ENCODE data around the gene SLC1A4. TPM values are rescaled to one million over a fixed set of nuclear protein-coding genes. Genes with fewer than 3 reads are reported as not detected.

The SLC1A4 gene
- total RNA-seq, 1 experiment from 2014 or later, result 12.9 TPM

DNA sequence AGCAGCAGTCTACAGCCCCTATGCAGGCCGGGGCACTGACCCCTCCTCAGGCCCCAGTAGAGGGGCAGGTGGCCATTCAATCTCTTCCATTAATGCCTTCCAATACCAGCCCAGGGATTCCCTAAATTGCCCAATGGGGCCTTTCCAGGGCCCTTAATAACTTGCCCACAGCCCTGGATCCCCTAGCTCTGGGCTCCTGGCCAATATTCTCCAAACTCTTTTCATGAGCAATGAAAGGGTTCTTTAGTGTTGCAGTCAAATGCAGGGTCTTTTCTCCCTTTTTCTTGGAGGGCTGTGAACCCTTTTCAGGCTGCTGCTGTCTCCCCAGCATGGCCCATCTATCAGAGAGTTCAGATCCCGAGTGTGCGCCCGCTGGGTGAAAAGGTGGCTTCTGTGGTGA lies 41.3 kb upstream of the SLC1A4 start:
- intact Hi-C loops (cut with micrococcal nuclease; ENCODE audit: unreplicated experiment), result no loop called here
- H3K9me3 ChIP-seq (ENCODE audit: control insufficient read depth, insufficient read depth, low read depth, low read length), result no peaks in the 10 kb centered on the region
- DNase-seq (ENCODE audit: low read depth, low spot score) (no peak), ATAC-seq (no peak)
- no peaks in the 10 kb centered on the region for H3K36me3 ChIP-seq (ENCODE audit: control insufficient read depth, insufficient read depth, low read length)
- in situ Hi-C loops (cut with HindIII; ENCODE audit: low pct_unique_long_range_greater_than_20kb, low sequenced_read_pairs), result no loop called here
- no peak overlapping the region for H3K4me3 ChIP-seq (ENCODE audit: low read depth in 2 of 2, low read length in 2 of 2)
- ChIA-PET CTCF (no interaction called here), POLR2A (no interaction called here)
- no peak overlapping the region for H3K27ac ChIP-seq (ENCODE audit: low read length)
- no TSS peak for BruUV-seq (replicated peaks)
- H3K27me3 ChIP-seq (ENCODE audit: control insufficient read depth, insufficient read depth, low read length), result no peaks in the 10 kb centered on the region; the same call in 1 of the 2 replicates
- H3K4me1 ChIP-seq (ENCODE audit: control insufficient read depth, insufficient read depth, low read length), result no peaks in the 10 kb centered on the region
- TF ChIP-seq POLR2AphosphoS5 (IDR thresholded peaks at IDR 0.05; ENCODE audit: low read depth, low read length) (no peak), TCF7L2 (IDR thresholded peaks at IDR 0.05; ENCODE audit: low read depth, low read length) (no peak), CTCF (IDR thresholded peaks at IDR 0.05) (no peak), SIN3A (IDR thresholded peaks at IDR 0.05; ENCODE audit: borderline replicate concordance, insufficient read depth, low read depth, low read length) (no peak)
- TF ChIP-seq, protein P1, sequence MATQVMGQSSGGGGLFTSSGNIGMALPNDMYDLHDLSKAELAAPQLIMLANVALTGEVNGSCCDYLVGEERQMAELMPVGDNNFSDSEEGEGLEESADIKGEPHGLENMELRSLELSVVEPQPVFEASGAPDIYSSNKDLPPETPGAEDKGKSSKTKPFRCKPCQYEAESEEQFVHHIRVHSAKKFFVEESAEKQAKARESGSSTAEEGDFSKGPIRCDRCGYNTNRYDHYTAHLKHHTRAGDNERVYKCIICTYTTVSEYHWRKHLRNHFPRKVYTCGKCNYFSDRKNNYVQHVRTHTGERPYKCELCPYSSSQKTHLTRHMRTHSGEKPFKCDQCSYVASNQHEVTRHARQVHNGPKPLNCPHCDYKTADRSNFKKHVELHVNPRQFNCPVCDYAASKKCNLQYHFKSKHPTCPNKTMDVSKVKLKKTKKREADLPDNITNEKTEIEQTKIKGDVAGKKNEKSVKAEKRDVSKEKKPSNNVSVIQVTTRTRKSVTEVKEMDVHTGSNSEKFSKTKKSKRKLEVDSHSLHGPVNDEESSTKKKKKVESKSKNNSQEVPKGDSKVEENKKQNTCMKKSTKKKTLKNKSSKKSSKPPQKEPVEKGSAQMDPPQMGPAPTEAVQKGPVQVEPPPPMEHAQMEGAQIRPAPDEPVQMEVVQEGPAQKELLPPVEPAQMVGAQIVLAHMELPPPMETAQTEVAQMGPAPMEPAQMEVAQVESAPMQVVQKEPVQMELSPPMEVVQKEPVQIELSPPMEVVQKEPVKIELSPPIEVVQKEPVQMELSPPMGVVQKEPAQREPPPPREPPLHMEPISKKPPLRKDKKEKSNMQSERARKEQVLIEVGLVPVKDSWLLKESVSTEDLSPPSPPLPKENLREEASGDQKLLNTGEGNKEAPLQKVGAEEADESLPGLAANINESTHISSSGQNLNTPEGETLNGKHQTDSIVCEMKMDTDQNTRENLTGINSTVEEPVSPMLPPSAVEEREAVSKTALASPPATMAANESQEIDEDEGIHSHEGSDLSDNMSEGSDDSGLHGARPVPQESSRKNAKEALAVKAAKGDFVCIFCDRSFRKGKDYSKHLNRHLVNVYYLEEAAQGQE (IDR thresholded peaks at IDR 0.05; ENCODE audit: insufficient read depth in 1 of 2, low read depth in 2 of 2, low read length in 1 of 2), result no peak

DNA sequence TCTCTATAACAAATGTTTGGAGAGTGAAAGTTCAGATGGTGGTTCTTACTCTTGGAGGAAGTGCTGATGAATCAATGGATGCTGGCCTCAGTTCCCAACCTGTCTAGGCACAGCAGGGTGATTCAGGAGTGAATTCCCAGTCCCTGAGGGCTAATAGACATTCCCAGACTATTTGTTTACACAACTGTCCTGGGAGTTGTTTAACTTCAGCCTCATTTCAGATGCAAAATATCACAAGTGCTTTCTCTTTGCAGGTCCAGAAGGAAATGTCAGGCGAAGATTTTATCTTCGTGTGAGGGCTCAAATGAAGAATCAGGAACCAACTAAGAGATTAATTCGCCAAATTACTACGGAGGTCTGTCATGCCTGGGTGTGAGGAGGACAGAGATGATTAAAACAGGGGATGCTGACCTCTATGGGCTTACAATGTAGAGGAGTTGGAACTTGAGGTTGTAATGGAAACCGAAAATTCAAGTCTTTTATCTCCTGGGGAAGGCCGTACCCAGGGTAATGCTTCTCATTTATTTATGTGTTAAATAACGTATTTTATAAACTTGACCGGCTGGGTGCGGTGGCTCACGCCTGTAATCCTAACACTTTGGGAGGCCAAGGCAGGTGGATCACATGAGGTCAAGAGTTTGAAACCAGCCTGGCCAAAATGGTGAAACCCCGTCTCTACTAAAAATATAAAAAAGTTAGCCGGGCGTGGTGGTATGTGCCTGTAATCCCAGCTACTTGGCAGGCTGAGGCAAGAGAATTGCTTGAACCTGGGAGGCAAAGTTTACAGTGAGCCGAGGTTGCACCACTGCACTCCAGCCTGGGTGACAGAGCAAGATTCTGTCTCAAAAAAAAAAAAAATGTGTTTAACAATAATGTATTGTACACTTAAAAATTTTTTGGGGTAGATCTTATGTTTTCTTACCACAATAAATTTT lies 38.7 kb upstream of the SLC1A4 start:
- BruUV-seq (replicated peaks), result no TSS peak
- H3K4me1 ChIP-seq (ENCODE audit: control insufficient read depth, insufficient read depth, low read length), result no peaks in the 10 kb centered on the region
- intact Hi-C loops (cut with micrococcal nuclease; ENCODE audit: unreplicated experiment) (no loop called here), in situ Hi-C loops (cut with HindIII; ENCODE audit: low pct_unique_long_range_greater_than_20kb, low sequenced_read_pairs) (no loop called here)
- H3K27me3 ChIP-seq (ENCODE audit: control insufficient read depth, insufficient read depth, low read length), result no peaks in the 10 kb centered on the region; the same call in 1 of the 2 replicates
- DNase-seq (ENCODE audit: low read depth, low spot score), result no peak
- no peak overlapping the region for H3K4me3 ChIP-seq (ENCODE audit: low read depth in 2 of 2, low read length in 2 of 2)
- TF ChIP-seq TCF7L2 (IDR thresholded peaks at IDR 0.05; ENCODE audit: low read depth, low read length) (no peak), POLR2AphosphoS5 (IDR thresholded peaks at IDR 0.05; ENCODE audit: low read depth, low read length) (no peak), CTCF (IDR thresholded peaks at IDR 0.05) (no peak), SIN3A (IDR thresholded peaks at IDR 0.05; ENCODE audit: borderline replicate concordance, insufficient read depth, low read depth, low read length) (no peak)
- TF ChIP-seq, protein P1 (IDR thresholded peaks at IDR 0.05; ENCODE audit: insufficient read depth in 1 of 2, low read depth in 2 of 2, low read length in 1 of 2), result no peak
- ATAC-seq, result no peak
- no peaks in the 10 kb centered on the region for H3K9me3 ChIP-seq (ENCODE audit: control insufficient read depth, insufficient read depth, low read depth, low read length)
- H3K27ac ChIP-seq (ENCODE audit: low read length), result no peak overlapping the region
- ChIA-PET CTCF (no interaction called here), POLR2A (no interaction called here)
- H3K36me3 ChIP-seq (ENCODE audit: control insufficient read depth, insufficient read depth, low read length), result no peaks in the 10 kb centered on the region

Measured in Panc1 (cell line).